Measurements from ENCODE around the gene SMDT1.
"Not testable (repeated sequence)": the region's sequence is repeated elsewhere in the genome, so short reads cannot be mapped to it uniquely, and the experiment has no call there.

SMDT1 gene

DNA sequence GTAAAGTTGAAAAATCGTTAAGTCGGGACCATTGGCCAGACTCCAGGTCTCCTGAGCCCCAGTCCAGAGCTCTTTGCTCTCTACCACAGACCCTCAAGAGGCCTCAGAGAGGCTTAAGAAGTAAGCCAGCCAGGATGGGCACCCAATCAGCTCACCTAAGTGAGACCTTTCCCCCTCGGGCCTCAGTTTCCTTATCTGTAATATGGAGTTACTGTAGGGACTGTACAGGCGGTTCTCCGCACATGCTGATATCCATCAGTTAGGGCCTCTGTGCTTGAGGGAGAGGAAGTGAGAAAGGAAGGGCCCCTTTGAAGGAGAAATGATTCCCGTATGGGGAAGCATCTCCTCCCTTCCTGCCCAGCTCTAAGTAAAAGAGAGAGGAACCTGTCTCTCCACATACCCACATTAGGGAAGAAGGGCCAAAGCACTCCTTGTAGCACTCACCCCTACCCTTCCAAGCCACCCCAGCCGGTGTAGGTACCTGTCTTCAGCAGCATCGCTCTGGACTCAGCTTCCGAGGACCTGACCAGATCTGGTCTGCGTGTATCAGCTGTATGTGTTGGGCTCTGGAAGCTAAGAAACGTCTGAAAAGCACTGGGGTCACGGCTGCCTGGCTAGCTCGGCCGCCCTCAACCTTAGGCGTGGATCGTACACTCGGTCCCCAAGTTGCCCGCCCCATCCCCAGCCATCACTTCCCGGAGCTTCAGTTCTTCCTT, 9.5 kb upstream of the SMDT1 start:
- TF ChIP-seq, protein P1, sequence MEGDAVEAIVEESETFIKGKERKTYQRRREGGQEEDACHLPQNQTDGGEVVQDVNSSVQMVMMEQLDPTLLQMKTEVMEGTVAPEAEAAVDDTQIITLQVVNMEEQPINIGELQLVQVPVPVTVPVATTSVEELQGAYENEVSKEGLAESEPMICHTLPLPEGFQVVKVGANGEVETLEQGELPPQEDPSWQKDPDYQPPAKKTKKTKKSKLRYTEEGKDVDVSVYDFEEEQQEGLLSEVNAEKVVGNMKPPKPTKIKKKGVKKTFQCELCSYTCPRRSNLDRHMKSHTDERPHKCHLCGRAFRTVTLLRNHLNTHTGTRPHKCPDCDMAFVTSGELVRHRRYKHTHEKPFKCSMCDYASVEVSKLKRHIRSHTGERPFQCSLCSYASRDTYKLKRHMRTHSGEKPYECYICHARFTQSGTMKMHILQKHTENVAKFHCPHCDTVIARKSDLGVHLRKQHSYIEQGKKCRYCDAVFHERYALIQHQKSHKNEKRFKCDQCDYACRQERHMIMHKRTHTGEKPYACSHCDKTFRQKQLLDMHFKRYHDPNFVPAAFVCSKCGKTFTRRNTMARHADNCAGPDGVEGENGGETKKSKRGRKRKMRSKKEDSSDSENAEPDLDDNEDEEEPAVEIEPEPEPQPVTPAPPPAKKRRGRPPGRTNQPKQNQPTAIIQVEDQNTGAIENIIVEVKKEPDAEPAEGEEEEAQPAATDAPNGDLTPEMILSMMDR (IDR thresholded peaks at IDR 0.05; ENCODE audit: control extremely low read depth, extremely low read depth, low read depth, missing control alignments): no peak
- peak; percentile 13 for DNase-seq (ENCODE audit: extremely low spot score)
- ChIA-PET CTCF (interaction anchor here (0.9 to 2.0 kb wide), 6 partner anchors 8 to 373 kb away, joined by 3 to 10 read pairs (median 4); partner anchors contain the start of gene SMDT1), POLR2A (interaction anchor here (0.6 to 1.4 kb wide), 3 partner anchors 10 to 243 kb away, joined by 3 to 7 read pairs (median 4); partner anchors contain the start of gene SMDT1)

DNA sequence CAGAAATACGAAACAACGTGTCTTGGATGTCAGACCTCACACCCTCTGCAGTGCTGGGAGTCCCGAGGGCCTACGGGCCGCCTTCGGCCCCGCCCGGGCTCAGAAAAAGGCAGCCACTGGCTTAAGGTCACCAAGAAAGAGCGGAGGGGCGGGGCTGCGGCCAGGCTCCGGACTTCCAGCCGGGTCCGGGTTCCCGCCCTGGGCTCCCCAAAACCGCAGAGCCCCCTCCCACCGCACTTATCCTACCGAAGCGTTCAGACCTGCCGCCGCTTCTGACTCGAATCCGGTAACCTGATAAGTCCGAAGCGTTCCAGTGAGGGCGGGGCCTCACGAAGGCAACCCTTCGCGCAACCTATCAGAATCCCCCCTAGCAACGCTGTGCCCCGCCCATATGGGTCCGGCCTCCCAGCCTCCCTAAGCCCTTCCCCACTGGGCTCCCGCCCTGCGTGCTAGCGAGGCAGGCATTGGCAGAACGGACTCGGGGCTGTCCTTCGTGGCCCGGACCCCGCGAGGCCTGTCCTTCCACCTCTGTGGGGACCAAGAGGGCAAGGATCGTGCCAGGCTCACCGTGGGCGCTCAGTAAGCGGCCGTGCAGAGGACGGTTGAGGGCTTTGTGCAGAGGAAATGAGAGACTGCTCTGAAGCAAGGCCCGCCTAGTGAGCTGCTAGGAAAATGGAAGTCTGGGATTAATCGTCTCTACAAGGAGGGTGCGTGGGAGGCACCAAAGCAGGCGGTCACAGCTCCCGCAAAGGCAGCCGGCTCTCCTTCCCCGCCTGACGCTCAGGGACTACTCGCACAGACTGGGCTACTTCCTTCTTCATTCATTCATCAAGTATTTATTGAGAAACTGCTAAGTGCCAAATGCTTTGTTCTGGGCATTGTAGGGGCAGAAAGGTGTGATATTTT, 8.7 kb upstream of the SMDT1 start, which contains the start of gene NAGA:
Gene NAGA (minus strand): TSS at position 296 of the 906 bp plus-strand sequence. CDS start 515 bp downstream, outside the sequence.
- ChIA-PET POLR2A (interaction anchor here (0.5 to 1.4 kb wide), 3 partner anchors 9 to 689 kb away, joined by 4 to 6 read pairs (median 5); partner anchors contain the start of gene SMDT1), CTCF (interaction anchor here (0.9 to 2.0 kb wide), 4 partner anchors 8 to 374 kb away, joined by 3 to 10 read pairs (median 4); partner anchors contain the start of gene SMDT1)
- TF ChIP-seq, protein P1 (IDR thresholded peaks at IDR 0.05; ENCODE audit: control extremely low read depth, extremely low read depth, low read depth, missing control alignments): no peak
- peak; percentile 96 for DNase-seq (ENCODE audit: extremely low spot score)

GRCh38 chr22:42071508-42071907, 8.0 kb upstream of the SMDT1 start:
- DNase-seq (ENCODE audit: extremely low spot score); CTCF ChIA-PET: not testable (repeated sequence)
- POLR2A ChIA-PET: interaction anchor here (0.5 to 1.4 kb wide), 3 partner anchors 8 to 690 kb away, joined by 4 to 6 read pairs (median 5); partner anchors contain the start of gene SMDT1

GRCh38 chr22:42072606-42073330, 6.7 kb upstream of the SMDT1 start:
- POLR2A ChIA-PET: no interaction called here
- no peak for DNase-seq (ENCODE audit: extremely low spot score)
- CTCF ChIA-PET: no interaction called here
- TF ChIP-seq, protein P1 (IDR thresholded peaks at IDR 0.05; ENCODE audit: control extremely low read depth, extremely low read depth, low read depth, missing control alignments): no peak

- DNase-seq (ENCODE audit: extremely low spot score): no peak
- TF ChIP-seq, protein P1 (IDR thresholded peaks at IDR 0.05; ENCODE audit: control extremely low read depth, extremely low read depth, low read depth, missing control alignments): no peak
- POLR2A ChIA-PET: no interaction called here
- CTCF ChIA-PET: no interaction called here
Observed at GRCh38 chr22:42073621-42074041, 5.9 kb upstream of the SMDT1 start.

DNA sequence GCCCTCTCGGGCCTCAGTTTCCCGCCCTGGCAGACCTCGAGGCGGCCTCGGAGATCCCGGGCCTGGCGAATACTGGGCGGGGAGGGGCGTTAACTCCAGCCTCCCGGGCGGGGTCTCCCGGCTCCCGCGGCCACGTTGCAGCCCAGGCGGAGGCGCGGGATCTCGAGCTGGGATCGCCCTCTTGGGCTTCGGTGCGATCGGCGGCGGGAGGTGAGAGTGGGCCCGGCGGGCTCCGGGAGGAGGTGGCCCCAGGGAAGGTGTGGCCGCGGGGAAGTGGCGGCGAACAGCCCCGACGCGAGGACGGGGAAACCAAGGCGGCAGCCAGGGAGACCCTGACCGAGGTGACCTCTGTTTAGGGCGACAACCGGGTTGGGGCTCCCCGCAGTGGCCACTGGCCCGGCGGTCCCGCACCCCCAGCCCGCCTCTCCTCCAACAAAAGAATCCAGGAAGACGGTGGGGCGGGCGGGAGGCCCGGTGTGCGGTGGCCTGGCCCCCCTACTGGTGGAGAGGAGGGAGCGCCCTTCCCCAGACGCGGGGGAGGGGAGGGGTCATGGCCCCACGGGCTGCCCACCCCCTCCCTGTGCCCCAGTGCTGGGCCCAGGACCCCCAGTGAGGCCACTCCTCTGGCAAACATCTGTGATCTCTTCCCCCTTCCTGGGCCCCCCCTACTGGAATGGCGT, 5.2 kb upstream of the SMDT1 start, which contains the start of gene PHETA2:
Gene PHETA2 (plus strand): TSS at position 117 of the 680 bp plus-strand sequence. CDS start 3,046 bp downstream, outside the sequence.
- CTCF ChIA-PET: no interaction called here
- DNase-seq (ENCODE audit: extremely low spot score): peak; percentile 42
- POLR2A ChIA-PET: no interaction called here
- TF ChIP-seq, protein P1 (IDR thresholded peaks at IDR 0.05; ENCODE audit: control extremely low read depth, extremely low read depth, low read depth, missing control alignments): peak; percentile 34

Data from GM10248 (cell line).